ENCODE measurements around the gene HOXA13. TPM values are rescaled to one million over a fixed set of nuclear protein-coding genes. Genes with fewer than 3 reads are reported as not detected.

HOXA13 gene
- total and polyA plus RNA-seq, 2 experiments from 2014 or later, result not detected

GRCh38 chr7:27185854-27186667 lies 13.8 kb downstream of the HOXA13 start:
- Histone ChIP-seq H3K9me3 (ENCODE audit: low read depth) (no peaks in the 10 kb centered on the region), H3K4me1 (ENCODE audit: low read depth) (peaks cover 3% of the 10 kb centered on the region), H3K27ac (no peak overlapping the region), H3K27me3 (peaks cover 100% of the 10 kb centered on the region), H3K4me3 (no peak overlapping the region), H3K36me3 (no peaks in the 10 kb centered on the region)
- TF ChIP-seq CTCF (IDR thresholded peaks at IDR 0.05; ENCODE audit: low read depth, low read length), result no peak
- no peak for DNase-seq (ENCODE audit: low read depth in 1 of 2, low spot score in 1 of 2)

GRCh38 chr7:27185013-27185853 lies 14.7 kb downstream of the HOXA13 start, which contains the start of gene HOXA11:
Gene HOXA11 (minus strand): TSS chr7:27185232. CDS start chr7:27185144, 88 bp downstream.
- H3K27me3 ChIP-seq, result peaks cover 100% of the 10 kb centered on the region
- H3K27ac ChIP-seq, result no peak within 1 kb of the TSS
- peaks cover 3% of the 10 kb centered on the region for H3K4me1 ChIP-seq (ENCODE audit: low read depth)
- no peak for TF ChIP-seq CTCF (IDR thresholded peaks at IDR 0.05; ENCODE audit: low read depth, low read length)
- no peaks in the 10 kb centered on the region for H3K36me3 ChIP-seq
- DNase-seq (ENCODE audit: low read depth in 1 of 2, low spot score in 1 of 2), result no peak
- peak within 1 kb of the TSS; percentile 41 for H3K4me3 ChIP-seq
- no peaks in the 10 kb centered on the region for H3K9me3 ChIP-seq (ENCODE audit: low read depth)

GRCh38 chr7:27184337-27185012 lies 15.4 kb downstream of the HOXA13 start:
- Histone ChIP-seq H3K9me3 (ENCODE audit: low read depth) (no peaks in the 10 kb centered on the region), H3K27ac (no peak overlapping the region), H3K4me1 (ENCODE audit: low read depth) (peaks cover 3% of the 10 kb centered on the region), H3K4me3 (peak overlapping the region; percentile 41), H3K36me3 (no peaks in the 10 kb centered on the region), H3K27me3 (peaks cover 100% of the 10 kb centered on the region)
- peak in 1 of 2 donors; percentile 55 for DNase-seq (ENCODE audit: low read depth in 1 of 2, low spot score in 1 of 2)
- TF ChIP-seq CTCF (IDR thresholded peaks at IDR 0.05; ENCODE audit: low read depth, low read length), result no peak

- TF ChIP-seq CTCF (IDR thresholded peaks at IDR 0.05; ENCODE audit: low read depth, low read length), result no peak
- H3K4me1 ChIP-seq (ENCODE audit: low read depth), result peaks cover 3% of the 10 kb centered on the region
- H3K36me3 ChIP-seq, result no peaks in the 10 kb centered on the region
- H3K9me3 ChIP-seq (ENCODE audit: low read depth), result no peaks in the 10 kb centered on the region
- peaks cover 100% of the 10 kb centered on the region for H3K27me3 ChIP-seq
- no peak overlapping the region for H3K27ac ChIP-seq
- peak overlapping the region; percentile 41 for H3K4me3 ChIP-seq
- no peak for DNase-seq (ENCODE audit: low read depth in 1 of 2, low spot score in 1 of 2)
Measured at GRCh38 chr7:27183682-27184336, 16.1 kb downstream of the HOXA13 start.

Data from cardiac muscle cell (in vitro differentiated cells and primary cell).